OCI-LY7 (cell line): ENCODE measurements around the gene PLAC1. TPM values are rescaled to one million over a fixed set of nuclear protein-coding genes. Genes with fewer than 3 reads are reported as not detected.

Experiments
- BruUV-seq: library from RNA; stranded (reverse); fragments of 400-500 nt; replicated peaks from 2 replicates; lab custom pipeline; 2021; lab: Mats Ljungman, UMichigan
- CTCF ChIA-PET: fragments of 300-600 bp; sonication (Branson Sonifier 250); formaldehyde crosslinking; loops from one replicate; lab custom pipeline; 2022; ENCODE audit warnings: antibody characterized with exemption; ENCODE audit not compliant: unreplicated experiment; lab: Charles Lee
- POLR2A ChIA-PET: fragments of 300-600 bp; sonication (Branson Sonifier 250); formaldehyde crosslinking; loops from one replicate; lab custom pipeline; 2022; ENCODE audit warnings: antibody characterized with exemption; lab: Charles Lee
- DNase-seq: peaks from one replicate; pipeline ENCODE4 v3.0.0-alpha.2; 2015; ENCODE audit warnings: low spot score
- H2AFZ ChIP-seq: fragments of 200-600 bp; sonication (generic), shearing (Covaris generic); 2 replicates; pipeline ENCODE4 v1.6.1; 2014; ENCODE audit warnings: mild to moderate bottlenecking, antibody characterized with exemption, low read length, moderate library complexity
- H3K27ac ChIP-seq: fragments of 200-600 bp; sonication (generic); 2 replicates; pipeline ENCODE4 v1.5.1; 2014; ENCODE audit warnings: mixed run types, low read depth, mild to moderate bottlenecking, moderate library complexity, low read length, inconsistent platforms; ENCODE audit not compliant: poor library complexity, severe bottlenecking
- H3K36me3 ChIP-seq: fragments of 200-600 bp; sonication (generic); 2 replicates; pipeline ENCODE4 v1.6.1; 2014; ENCODE audit warnings: mild to moderate bottlenecking, antibody characterized with exemption, low read length, moderate library complexity, mixed read lengths; ENCODE audit not compliant: insufficient read depth
- H3K4me1 ChIP-seq: fragments of 200-600 bp; sonication (generic); 2 replicates; pipeline ENCODE4 v1.5.1; 2014; ENCODE audit warnings: mild to moderate bottlenecking, low read length; ENCODE audit not compliant: insufficient read depth, poor library complexity, severe bottlenecking
- H3K4me2 ChIP-seq: fragments of 200-600 bp; sonication (generic); 2 replicates; pipeline ENCODE4 v1.6.1; 2014; ENCODE audit warnings: mild to moderate bottlenecking, low read length
- H3K4me3 ChIP-seq: fragments of 200-600 bp; sonication (generic); 2 replicates; pipeline ENCODE4 v1.5.1; 2014; ENCODE audit warnings: mild to moderate bottlenecking, low read depth, low read length; ENCODE audit not compliant: poor library complexity, severe bottlenecking
- H3K79me2 ChIP-seq: fragments of 200-600 bp; sonication (generic); 2 replicates; pipeline ENCODE4 v1.6.1; 2016; ENCODE audit warnings: low read depth, mild to moderate bottlenecking, low read length, moderate library complexity, mixed read lengths; ENCODE audit not compliant: insufficient read depth
- H3K9me2 ChIP-seq: fragments of 200-600 bp; sonication (generic); 2 replicates; pipeline ENCODE4 v1.6.1; 2016; ENCODE audit warnings: mild to moderate bottlenecking, low read length, mixed read lengths; ENCODE audit not compliant: insufficient read depth
- H3K9me3 ChIP-seq: fragments of 200-600 bp; sonication (generic); 2 replicates; pipeline ENCODE4 v1.6.1; 2014; ENCODE audit warnings: mild to moderate bottlenecking, mixed run types, low read length, mixed read lengths
- H4K20me1 ChIP-seq: fragments of 200-600 bp; sonication (generic); 2 replicates; pipeline ENCODE4 v1.6.1; 2014; ENCODE audit warnings: mild to moderate bottlenecking, antibody characterized with exemption, low read length, moderate library complexity, mixed read lengths; ENCODE audit not compliant: insufficient read depth
- CTCF ChIP-seq: fragments of 200-600 bp; sonication (generic); conservative IDR thresholded peaks from 2 replicates; pipeline ENCODE4 v1.5.1; 2014; ENCODE audit warnings: mild to moderate bottlenecking, antibody characterized with exemption, low read length, moderate library complexity, mixed read lengths
- EZH2phosphoT487 ChIP-seq: fragments of 200-600 bp; sonication (generic); IDR thresholded peaks from 2 replicates; pipeline ENCODE4 v1.6.1; 2018; ENCODE audit warnings: low read depth, borderline replicate concordance, mild to moderate bottlenecking, mixed run types, antibody characterized with exemption, low read length, moderate library complexity, mixed read lengths
- intact Hi-C: fragments of 100-400 bp; cut with micrococcal nuclease; formaldehyde crosslinking; loops from one replicate; pipeline ENCODE4 v1.10.0; 2022; ENCODE audit not compliant: unreplicated experiment
- total RNA-seq, 2 experiments: library from RNA; depleted of rRNA in 1 of 2; stranded (reverse); fragments of >200 nt in 1 of 2; shearing (Covaris generic) in 1 of 2; gene quantifications; 2 replicates each; pipeline ENCODE4 v1.2.3, GENCODE V29; 2014 to 2022

The PLAC1 gene
- total RNA-seq, 2 experiments from 2014 or later = 0.28 TPM; not detected in 1

GRCh38 chrX:134679644-134680043 lies 21.4 kb upstream of the PLAC1 start:
- H3K9me2 ChIP-seq = no peaks in the 10 kb centered on the region
- H4K20me1 ChIP-seq = no peaks in the 10 kb centered on the region
- TF ChIP-seq EZH2phosphoT487 (no peak), CTCF (no peak)
- H2AFZ ChIP-seq = no peak overlapping the region
- H3K4me3 ChIP-seq = no peak overlapping the region
- H3K9me3 ChIP-seq = no peaks in the 10 kb centered on the region
- CTCF ChIA-PET = no interaction called here
- no peaks in the 10 kb centered on the region for H3K4me1 ChIP-seq
- H3K36me3 ChIP-seq = no peaks in the 10 kb centered on the region
- intact Hi-C loops = no loop called here
- DNase-seq = no peak
- no peaks in the 10 kb centered on the region for H3K79me2 ChIP-seq
- no TSS peak for BruUV-seq
- POLR2A ChIA-PET = interaction anchor here (0.6 kb wide), 1 partner anchor 12 kb away, joined by 3 read pairs; no protein-coding TSS in a partner anchor
- H3K27ac ChIP-seq = no peak overlapping the region
- no peak overlapping the region for H3K4me2 ChIP-seq

- no peak for TF ChIP-seq CTCF
- no peak for TF ChIP-seq EZH2phosphoT487
- no peak overlapping the region for H3K4me3 ChIP-seq
- POLR2A ChIA-PET = no interaction called here
- no peaks in the 10 kb centered on the region for H3K36me3 ChIP-seq
- intact Hi-C loops = no loop called here
- CTCF ChIA-PET = no interaction called here
- no peak overlapping the region for H3K4me2 ChIP-seq
- BruUV-seq = no TSS peak
- no peaks in the 10 kb centered on the region for H3K9me3 ChIP-seq
- H3K79me2 ChIP-seq = no peaks in the 10 kb centered on the region
- DNase-seq = no peak
- no peak overlapping the region for H2AFZ ChIP-seq
- no peak overlapping the region for H3K27ac ChIP-seq
- H4K20me1 ChIP-seq = no peaks in the 10 kb centered on the region
- H3K9me2 ChIP-seq = no peaks in the 10 kb centered on the region
- H3K4me1 ChIP-seq = no peaks in the 10 kb centered on the region
These were observed 20.9 kb upstream of the PLAC1 start for GRCh38 chrX:134679221-134679620.

GRCh38 chrX:134677332-134677731 lies 19.1 kb upstream of the PLAC1 start:
- intact Hi-C loops = no loop called here
- CTCF ChIA-PET = no interaction called here

More at GRCh38 chrX:134677332-134677731, 19.1 kb upstream of the PLAC1 start:
- POLR2A ChIA-PET = no interaction called here
- BruUV-seq = no TSS peak
- no peak for DNase-seq
- H3K36me3 ChIP-seq = no peaks in the 10 kb centered on the region
- no peak overlapping the region for H3K4me3 ChIP-seq
- no peaks in the 10 kb centered on the region for H4K20me1 ChIP-seq
- no peaks in the 10 kb centered on the region for H3K9me3 ChIP-seq
- H3K79me2 ChIP-seq = no peaks in the 10 kb centered on the region
- TF ChIP-seq EZH2phosphoT487 = no peak
- TF ChIP-seq CTCF = no peak
- no peak overlapping the region for H2AFZ ChIP-seq
- H3K27ac ChIP-seq = no peak overlapping the region
- no peaks in the 10 kb centered on the region for H3K4me1 ChIP-seq
- H3K9me2 ChIP-seq = no peaks in the 10 kb centered on the region
- no peak overlapping the region for H3K4me2 ChIP-seq
